Posterior cingulate gyrus (tissue), 11 donors: Measurements from ENCODE around the gene LPIN2.

Experiments
- DNase-seq, 10 donors: peaks; one replicate each; pipeline versions ENCODE4 v3.0.0 to v3.0.0-alpha.2; 2020 to 2021; ENCODE audit warnings: mixed read lengths in 3 of 10
- intact Hi-C: fragments of 100-400 bp; cut with DNase I; formaldehyde crosslinking; loops from one replicate; pipeline ENCODE4 v1.15.1; 2023

The LPIN2 gene

DNA sequence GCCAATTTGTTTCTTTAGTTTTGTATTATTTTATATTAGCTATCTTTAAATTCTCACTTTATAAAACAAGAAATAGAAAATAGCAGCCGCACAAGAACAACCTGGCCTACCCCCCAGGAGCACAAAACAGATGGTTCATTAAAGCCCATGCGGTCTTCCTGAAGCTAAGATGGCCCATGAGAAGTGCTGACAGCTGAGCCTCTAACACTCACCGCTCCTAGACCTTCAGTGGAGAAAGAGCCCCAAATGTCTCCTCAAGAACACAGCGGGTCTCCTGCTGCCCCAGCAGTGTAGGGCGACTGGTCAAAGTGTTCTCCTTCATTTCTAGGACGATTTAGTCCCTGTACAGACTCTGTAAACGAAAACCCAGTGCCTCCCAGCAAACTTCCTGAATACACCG is 45.1 kb downstream of the LPIN2 start:
- intact Hi-C loops = no loop called here
- no peak for DNase-seq

DNA sequence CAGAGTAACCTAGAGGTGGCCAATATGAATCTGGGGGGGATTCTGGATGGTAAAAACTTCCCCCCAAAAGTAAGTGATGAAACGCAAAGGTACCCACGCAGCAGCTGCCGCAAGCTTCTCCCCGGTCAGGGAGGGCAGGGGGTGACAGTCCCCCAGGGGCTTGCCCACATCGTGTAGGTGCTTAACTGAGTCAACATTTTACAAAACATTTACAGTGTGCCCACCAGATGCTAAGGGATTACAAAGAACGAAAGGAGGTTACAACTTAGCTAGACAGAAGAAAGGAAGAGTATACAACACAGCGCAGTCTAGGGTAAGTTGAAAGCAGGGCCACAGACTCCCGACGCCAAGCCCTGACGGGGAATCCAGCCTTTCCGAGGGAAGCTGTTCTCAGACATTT is 45.6 kb downstream of the LPIN2 start:
- intact Hi-C loops = no loop called here
- DNase-seq = no peak

DNA sequence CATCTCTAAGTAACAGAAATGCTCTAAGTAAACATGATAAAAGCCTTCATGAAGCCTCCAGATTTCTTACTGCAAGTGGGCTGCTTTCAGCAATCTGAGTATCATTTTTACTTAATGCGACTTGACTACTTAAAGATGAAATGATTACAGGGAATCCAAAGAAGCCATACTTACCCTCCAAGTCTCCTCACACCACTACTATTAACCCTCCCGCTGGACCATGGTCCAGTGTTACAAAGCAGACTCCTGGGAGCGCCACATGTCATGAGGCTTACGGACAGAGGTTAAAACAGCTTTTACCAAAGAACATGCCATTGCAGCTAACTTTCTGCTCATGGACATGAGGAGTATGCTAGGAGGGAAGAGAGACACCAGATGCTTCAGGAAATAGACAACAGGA is 46.4 kb downstream of the LPIN2 start:
- intact Hi-C loops = no loop called here
- DNase-seq = no peak

DNA sequence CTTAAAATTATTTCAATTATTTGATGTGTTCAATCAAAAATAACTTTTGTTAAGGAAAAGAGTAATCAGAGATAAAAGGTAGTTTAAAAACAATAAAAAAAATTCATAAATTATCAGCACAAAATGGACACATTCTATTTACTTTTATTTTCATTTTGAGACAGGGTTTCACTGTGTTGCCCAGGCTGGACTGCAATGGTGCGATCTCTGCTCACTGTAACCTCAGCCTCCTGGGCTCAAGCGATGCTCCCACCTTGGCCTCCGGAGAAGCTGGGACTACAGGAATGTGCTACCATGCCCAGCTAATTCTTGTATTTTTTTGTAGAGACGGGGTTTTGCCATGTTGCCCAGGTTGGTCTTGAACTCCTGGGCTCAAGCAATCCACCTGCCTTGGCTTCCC is 47.1 kb downstream of the LPIN2 start:
- intact Hi-C loops = no loop called here
- DNase-seq = no peak

DNA sequence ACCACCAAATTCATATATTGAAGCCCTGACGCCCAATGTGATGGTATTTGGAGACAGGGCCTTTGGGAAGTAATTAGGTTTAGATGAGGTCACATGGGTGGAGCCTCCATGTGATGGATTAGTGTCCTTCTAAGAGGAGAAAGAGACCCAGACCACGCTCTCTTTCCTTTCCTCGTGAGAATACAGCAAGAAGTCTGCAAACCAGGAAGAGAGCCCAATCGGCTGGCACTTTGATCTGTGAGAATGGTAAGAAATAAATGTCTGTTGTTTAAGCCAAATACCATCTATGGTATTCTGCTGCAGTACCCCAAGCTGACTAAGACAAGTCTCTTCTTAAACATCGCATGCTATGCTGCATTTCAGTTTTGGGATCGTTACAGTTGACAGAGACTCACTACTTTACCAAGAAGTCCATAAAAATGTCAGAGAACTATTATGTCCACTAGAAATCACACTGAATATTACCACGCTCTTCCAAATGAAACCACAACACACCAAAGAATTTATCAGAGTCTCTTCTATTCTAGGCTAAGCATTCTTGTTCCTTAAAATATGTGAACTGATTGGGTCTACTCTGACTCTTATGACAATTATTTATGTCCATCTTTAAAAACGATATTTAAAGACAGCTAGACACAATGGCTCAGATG is 48.5 kb downstream of the LPIN2 start:
- intact Hi-C loops = no loop called here
- DNase-seq = no peak
